Gastrocnemius medialis (tissue), 4 donors: ENCODE results near the gene PLCB1. TPM values are rescaled to one million over a fixed set of nuclear protein-coding genes. Genes with fewer than 3 reads are reported as not detected.
A peak's percentile ranks its signal among the peaks of the same experiment; 100 is the strongest.

ENCODE experiments used
- ATAC-seq, 2 donors: fragments of 150-250 bp; one replicate each; pipeline ENCODE4 v1.9.1; 2016
- DNase-seq, 2 donors: peaks; one replicate each; pipeline ENCODE4 v3.0.0-alpha.2; 2019
- H3K27ac ChIP-seq, 4 donors: fragments of 200-600 bp; sonication (generic); 1 replicate in 1 of 4; 2 replicates in 3 of 4; pipeline ENCODE4 v1.5.1; 2016 to 2018; ENCODE audit warnings: mild to moderate bottlenecking in 2 of 4, moderate library complexity in 1 of 4
- H3K27me3 ChIP-seq, 3 donors: fragments of 200-600 bp; sonication (generic) in 2 of 3; 1 replicate in 1 of 3; 2 replicates in 2 of 3; pipeline versions ENCODE4 v1.5.1 to v1.6.0; 2016 to 2019; ENCODE audit warnings: mild to moderate bottlenecking in 1 of 3, moderate library complexity in 1 of 3
- H3K36me3 ChIP-seq, 2 donors: fragments of 200-600 bp; sonication (generic) in 1 of 2; one replicate each; pipeline ENCODE4 v1.5.1; 2017 to 2018
- H3K4me1 ChIP-seq, 2 donors: fragments of 200-600 bp; sonication (generic) in 1 of 2; one replicate each; pipeline ENCODE4 v1.5.1; 2016 to 2017; ENCODE audit warnings: mild to moderate bottlenecking in 2 of 2
- H3K4me3 ChIP-seq, 4 donors: fragments of 200-600 bp; sonication (generic) in 3 of 4; 1 replicate in 1 of 4; 2 replicates in 3 of 4; pipeline ENCODE4 v1.5.1; 2016 to 2019; ENCODE audit warnings: mild to moderate bottlenecking in 2 of 4
- H3K9me3 ChIP-seq, 3 donors: fragments of 200-600 bp; sonication (generic) in 2 of 3; 1 replicate in 1 of 3; 2 replicates in 2 of 3; pipeline ENCODE4 v1.5.1; 2016 to 2019
- POLR2A ChIP-seq, 2 donors: fragments of 450-650 bp; IDR thresholded peaks; one replicate each; pipeline ENCODE4 v1.6.1; 2017; ENCODE audit warnings: antibody characterized with exemption in 2 of 2, mild to moderate bottlenecking in 2 of 2, moderate library complexity in 2 of 2
- in situ Hi-C, 4 donors: fragments of 200-750 bp; cut with MboI; loops; one replicate each; pipeline versions ENCODE4 v1.15.0 to v1.8.0; 2017; ENCODE audit warnings: low sequenced_read_pairs in 4 of 4
- intact Hi-C: fragments of 100-400 bp; cut with DNase I; formaldehyde crosslinking; loops from one replicate; pipeline ENCODE4 v1.15.1; 2023; ENCODE audit warnings: low total_unique reads
- total RNA-seq, 4 donors: library from RNA; depleted of rRNA; stranded (reverse); fragments of >200 nt; gene quantifications; one replicate each; pipeline versions ENCODE4 v1.1.0 to v1.2.3, GENCODE V29; 2016
- TF ChIP-seq, protein P1 (sequence below), 5 experiments: fragments of 450-650 bp in 3 of 5; fragments of 200-600 bp in 2 of 5; sonication (generic) in 2 of 5; IDR thresholded peaks in 4 of 5; conservative IDR thresholded peaks in 1 of 5; 1 replicate in 4 of 5; 2 replicates in 1 of 5; pipeline ENCODE4 v1.5.1; 2016 to 2019; ENCODE audit warnings: antibody characterized with exemption in 5 of 5, mild to moderate bottlenecking in 3 of 5, moderate library complexity in 3 of 5

PLCB1 gene
- total RNA-seq, 4 donors from 2014 or later = 4.1 to 10.0 (median 7.6) TPM

GRCh38 chr20:8304124-8304816 is 172.2 kb downstream of the PLCB1 start:
- intact Hi-C loops = loop anchor here (2.0 kb wide), 1 partner anchor 171 kb away; the partner anchor contains the start of gene PLCB1
- no peak for ATAC-seq
- in situ Hi-C loops = loop anchor here in 1 of 4 donors (5.0 kb wide), 1 partner anchor 167 kb away; no protein-coding TSS in a partner anchor

DNA sequence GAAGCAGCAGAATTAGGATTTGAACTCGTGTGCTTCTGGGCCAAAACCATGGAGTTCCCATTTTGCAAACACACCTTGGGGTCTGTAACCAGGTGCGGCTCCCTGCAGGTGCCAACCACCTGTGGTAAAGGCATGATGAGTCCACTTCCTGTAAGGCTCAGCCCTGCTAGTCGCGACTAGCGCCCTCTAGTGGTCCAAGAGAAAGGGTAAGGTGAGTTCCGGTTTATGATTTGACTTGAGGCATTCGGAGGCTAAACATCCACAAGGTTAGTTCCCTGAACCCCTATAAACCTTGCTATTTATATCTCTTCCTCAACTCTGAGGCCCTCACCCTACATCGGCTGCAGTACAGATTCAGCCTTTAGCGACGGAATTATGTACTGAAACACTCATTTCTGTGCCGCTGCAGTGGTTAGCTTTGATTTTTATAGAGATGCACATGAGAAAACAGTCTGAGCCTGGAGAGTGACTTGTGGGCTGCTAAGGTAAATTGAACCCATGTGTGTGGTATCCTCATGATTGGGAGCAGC is 173.4 kb downstream of the PLCB1 start:
- H3K4me1 ChIP-seq = peaks cover 28 to 30% of the 10 kb centered on the region in 2 donors
- H3K27me3 ChIP-seq = no peaks in the 10 kb centered on the region
- ATAC-seq = peak in 1 of 2 donors; percentile 53
- no peak overlapping the region for H3K4me3 ChIP-seq
- H3K9me3 ChIP-seq = no peaks in the 10 kb centered on the region
- intact Hi-C loops (loop anchor here (2.0 kb wide), 1 partner anchor 173 kb away; the partner anchor contains the start of gene PLCB1), in situ Hi-C loops (no loop called here)
- DNase-seq = peak; percentile 10 to 37
- no peak overlapping the region for H3K27ac ChIP-seq
- TF ChIP-seq, protein P1, sequence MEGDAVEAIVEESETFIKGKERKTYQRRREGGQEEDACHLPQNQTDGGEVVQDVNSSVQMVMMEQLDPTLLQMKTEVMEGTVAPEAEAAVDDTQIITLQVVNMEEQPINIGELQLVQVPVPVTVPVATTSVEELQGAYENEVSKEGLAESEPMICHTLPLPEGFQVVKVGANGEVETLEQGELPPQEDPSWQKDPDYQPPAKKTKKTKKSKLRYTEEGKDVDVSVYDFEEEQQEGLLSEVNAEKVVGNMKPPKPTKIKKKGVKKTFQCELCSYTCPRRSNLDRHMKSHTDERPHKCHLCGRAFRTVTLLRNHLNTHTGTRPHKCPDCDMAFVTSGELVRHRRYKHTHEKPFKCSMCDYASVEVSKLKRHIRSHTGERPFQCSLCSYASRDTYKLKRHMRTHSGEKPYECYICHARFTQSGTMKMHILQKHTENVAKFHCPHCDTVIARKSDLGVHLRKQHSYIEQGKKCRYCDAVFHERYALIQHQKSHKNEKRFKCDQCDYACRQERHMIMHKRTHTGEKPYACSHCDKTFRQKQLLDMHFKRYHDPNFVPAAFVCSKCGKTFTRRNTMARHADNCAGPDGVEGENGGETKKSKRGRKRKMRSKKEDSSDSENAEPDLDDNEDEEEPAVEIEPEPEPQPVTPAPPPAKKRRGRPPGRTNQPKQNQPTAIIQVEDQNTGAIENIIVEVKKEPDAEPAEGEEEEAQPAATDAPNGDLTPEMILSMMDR (IDR thresholded peaks at IDR 0.05 in 4 of 5, conservative IDR thresholded peaks at IDR 0.05 in 1 of 5) = peak; percentile 17 to 67 (median 51)
- TF ChIP-seq POLR2A (IDR thresholded peaks at IDR 0.05) = no peak
- H3K36me3 ChIP-seq = no peaks in the 10 kb centered on the region

More at GRCh38 chr20:8304124-8304816, 172.2 kb downstream of the PLCB1 start:
- Histone ChIP-seq H3K4me1 (peaks cover 24 to 27% of the 10 kb centered on the region in 2 donors), H3K36me3 (no peaks in the 10 kb centered on the region), H3K27me3 (no peaks in the 10 kb centered on the region), H3K9me3 (no peaks in the 10 kb centered on the region), H3K27ac (no peak overlapping the region), H3K4me3 (no peak overlapping the region)
- DNase-seq = no peak
- TF ChIP-seq, protein P1 (IDR thresholded peaks at IDR 0.05 in 4 of 5, conservative IDR thresholded peaks at IDR 0.05 in 1 of 5) = no peak
- no peak for TF ChIP-seq POLR2A (IDR thresholded peaks at IDR 0.05)

DNA sequence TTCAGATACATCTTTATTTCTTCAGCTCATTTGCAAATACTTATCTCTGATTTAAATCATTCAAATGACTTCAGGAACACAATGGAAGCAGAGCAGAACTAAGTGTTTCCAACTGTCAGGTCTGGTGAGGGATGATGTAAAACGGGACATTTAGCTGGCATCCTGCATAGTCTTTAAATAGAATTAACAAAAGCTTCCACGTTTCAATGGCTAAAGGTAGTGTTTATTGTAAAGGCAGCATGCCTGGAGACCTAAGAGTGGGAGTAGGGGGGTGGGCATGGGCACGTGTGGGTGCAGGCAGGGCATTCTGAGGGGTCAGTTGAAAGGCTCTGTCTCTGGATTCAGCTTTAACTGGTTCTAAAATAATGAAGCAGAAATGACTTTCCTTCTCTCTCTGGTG is 174.9 kb downstream of the PLCB1 start:
- Histone ChIP-seq H3K36me3 (no peaks in the 10 kb centered on the region), H3K27ac (no peak overlapping the region), H3K9me3 (no peaks in the 10 kb centered on the region), H3K4me1 (peaks cover 17 to 21% of the 10 kb centered on the region in 2 donors), H3K4me3 (no peak overlapping the region), H3K27me3 (no peaks in the 10 kb centered on the region)
- in situ Hi-C loops (no loop called here), intact Hi-C loops (no loop called here)
- TF ChIP-seq, protein P1 (IDR thresholded peaks at IDR 0.05 in 4 of 5, conservative IDR thresholded peaks at IDR 0.05 in 1 of 5) = no peak
- no peak for TF ChIP-seq POLR2A (IDR thresholded peaks at IDR 0.05)
- ATAC-seq (no peak), DNase-seq (no peak)

- H3K27me3 ChIP-seq = no peaks in the 10 kb centered on the region
- TF ChIP-seq, protein P1 (IDR thresholded peaks at IDR 0.05 in 4 of 5, conservative IDR thresholded peaks at IDR 0.05 in 1 of 5) = no peak
- TF ChIP-seq POLR2A (IDR thresholded peaks at IDR 0.05) = no peak
- intact Hi-C loops = no loop called here
- no peak overlapping the region for H3K27ac ChIP-seq
- H3K36me3 ChIP-seq = no peaks in the 10 kb centered on the region
- H3K4me1 ChIP-seq = peaks cover 3 to 6% of the 10 kb centered on the region in 2 donors
- ATAC-seq = no peak
- H3K4me3 ChIP-seq = no peak overlapping the region
- in situ Hi-C loops = no loop called here
- no peak for DNase-seq
- no peaks in the 10 kb centered on the region for H3K9me3 ChIP-seq
Measured at GRCh38 chr20:8309634-8310033, 177.6 kb downstream of the PLCB1 start.
